Measurements from ENCODE around the gene SNAP25. TPM values are rescaled to one million over a fixed set of nuclear protein-coding genes. Genes with fewer than 3 reads are reported as not detected.
A peak's percentile ranks its signal among the peaks of the same experiment; 100 is the strongest.

SNAP25 gene
- total and polyA plus RNA-seq, 8 donors: 1.5 to 11.7 (median 6.8) TPM

GRCh38 chr20:10329387-10330005 lies 110.9 kb downstream of the SNAP25 start:
- intact Hi-C loops (cut with DNase I): no loop called here
- Histone ChIP-seq H3K36me3 (no peaks in the 10 kb centered on the region), H3K4me1 (no peaks in the 10 kb centered on the region), H3K4me3 (no peak overlapping the region), H3K27ac (no peak overlapping the region), H3K9me3 (no peaks in the 10 kb centered on the region), H3K27me3 (no peaks in the 10 kb centered on the region)
- DNase-seq (no peak), ATAC-seq (no peak)
- TF ChIP-seq CTCF (IDR thresholded peaks at IDR 0.05): no peak

- H3K27me3 ChIP-seq: no peaks in the 10 kb centered on the region
- H3K27ac ChIP-seq: no peak overlapping the region
- no peaks in the 10 kb centered on the region for H3K4me1 ChIP-seq
- DNase-seq: no peak
- ATAC-seq: no peak
- no peaks in the 10 kb centered on the region for H3K36me3 ChIP-seq
- no peak overlapping the region for H3K4me3 ChIP-seq
- intact Hi-C loops (cut with DNase I): no loop called here
- H3K9me3 ChIP-seq: no peaks in the 10 kb centered on the region
- TF ChIP-seq CTCF (IDR thresholded peaks at IDR 0.05): no peak
Observed at GRCh38 chr20:10330071-10330470, 111.4 kb downstream of the SNAP25 start.

GRCh38 chr20:10332656-10333415 lies 114.2 kb downstream of the SNAP25 start:
- intact Hi-C loops (cut with DNase I): no loop called here
- Histone ChIP-seq H3K27ac (no peak overlapping the region), H3K4me1 (no peaks in the 10 kb centered on the region), H3K9me3 (no peaks in the 10 kb centered on the region), H3K27me3 (no peaks in the 10 kb centered on the region), H3K36me3 (no peaks in the 10 kb centered on the region), H3K4me3 (no peak overlapping the region)
- ATAC-seq (no peak), DNase-seq (peak in 1 of 4 donors; percentile 9)
- no peak for TF ChIP-seq CTCF (IDR thresholded peaks at IDR 0.05)

GRCh38 chr20:10336959-10337729 lies 118.5 kb downstream of the SNAP25 start:
- Histone ChIP-seq H3K27ac (no peak overlapping the region), H3K27me3 (no peaks in the 10 kb centered on the region), H3K4me1 (no peaks in the 10 kb centered on the region), H3K4me3 (no peak overlapping the region), H3K36me3 (no peaks in the 10 kb centered on the region), H3K9me3 (peaks cover 0 to 3% of the 10 kb centered on the region in 2 donors)
- no peak for TF ChIP-seq CTCF (IDR thresholded peaks at IDR 0.05)
- DNase-seq (peak in 1 of 4 donors; percentile 11), ATAC-seq (no peak)
- intact Hi-C loops (cut with DNase I): no loop called here
